Measurements from ENCODE around the gene FABP7. TPM values are rescaled to one million over a fixed set of nuclear protein-coding genes. Genes with fewer than 3 reads are reported as not detected.

The FABP7 gene
- total RNA-seq, 1 experiment from 2014 or later = not detected

GRCh38 chr6:122758927-122759334, 20.6 kb upstream of the FABP7 start:
- DNase-seq (ENCODE audit: low spot score) = no peak

- DNase-seq (ENCODE audit: low spot score) = no peak
Measured at GRCh38 chr6:122760330-122760729, 19.2 kb upstream of the FABP7 start.

GRCh38 chr6:122766256-122766655, 13.3 kb upstream of the FABP7 start:
- no peak for DNase-seq (ENCODE audit: low spot score)

- DNase-seq (ENCODE audit: low spot score) = no peak
Measured at GRCh38 chr6:122770835-122771601, 8.5 kb upstream of the FABP7 start.

GRCh38 chr6:122772724-122773415, 6.6 kb upstream of the FABP7 start:
- no peak for DNase-seq (ENCODE audit: low spot score)

GRCh38 chr6:122775975-122776374, 3.5 kb upstream of the FABP7 start:
- DNase-seq (ENCODE audit: low spot score) = no peak

GRCh38 chr6:122778302-122778701, 1.2 kb upstream of the FABP7 start:
- no peak for DNase-seq (ENCODE audit: low spot score)

- no peak for DNase-seq (ENCODE audit: low spot score)
Measured at GRCh38 chr6:122778985-122779661, 393 bp upstream of the FABP7 start.

- no peak for DNase-seq (ENCODE audit: low spot score)
Measured at GRCh38 chr6:122780114-122780513, 598 bp downstream of the FABP7 start.

GRCh38 chr6:122781716-122782115, 2.2 kb downstream of the FABP7 start:
- no peak for DNase-seq (ENCODE audit: low spot score)

GRCh38 chr6:122783401-122783800, 3.9 kb downstream of the FABP7 start:
- no peak for DNase-seq (ENCODE audit: low spot score)

- DNase-seq (ENCODE audit: low spot score) = no peak
Measured at GRCh38 chr6:122785891-122786290, 6.4 kb downstream of the FABP7 start.

GRCh38 chr6:122787721-122788120, 8.2 kb downstream of the FABP7 start:
- DNase-seq (ENCODE audit: low spot score) = no peak

GRCh38 chr6:122788208-122788607, 8.7 kb downstream of the FABP7 start:
- no peak for DNase-seq (ENCODE audit: low spot score)

GRCh38 chr6:122788663-122789181, 9.2 kb downstream of the FABP7 start:
- no peak for DNase-seq (ENCODE audit: low spot score)

GRCh38 chr6:122789182-122790027, 9.9 kb downstream of the FABP7 start, which contains the start of gene SMPDL3A:
SMPDL3A (plus strand) TSS chr6:122789258; CDS start chr6:122789347, 89 bp downstream.
- DNase-seq (ENCODE audit: low spot score) = peak; percentile 59

- DNase-seq (ENCODE audit: low spot score) = no peak
Measured at GRCh38 chr6:122790028-122790422, 10.5 kb downstream of the FABP7 start.

GRCh38 chr6:122790423-122791309, 11.2 kb downstream of the FABP7 start:
- DNase-seq (ENCODE audit: low spot score) = no peak

- no peak for DNase-seq (ENCODE audit: low spot score)
Measured at GRCh38 chr6:122791310-122791679, 11.8 kb downstream of the FABP7 start.

GRCh38 chr6:122792766-122793165, 13.2 kb downstream of the FABP7 start:
- DNase-seq (ENCODE audit: low spot score) = no peak

Measured in H4 (cell line).